Measurements from ENCODE around the gene NAA80. TPM values are rescaled to one million over a fixed set of nuclear protein-coding genes. Genes with fewer than 3 reads are reported as not detected.

The NAA80 gene
- total RNA-seq, 1 experiment from 2014 or later = 5.3 TPM

GRCh38 chr3:50299929-50300680 is 900 bp upstream of the NAA80 start:
- ChIA-PET POLR2A (ENCODE audit: low non-redundant PET) (no interaction called here), CTCF (interaction anchor here (0.9 kb wide), 1 partner anchor 18 kb away, joined by 14 read pairs; no protein-coding TSS in a partner anchor)
- peaks cover 5% of the 10 kb centered on the region for H3K4me1 ChIP-seq (ENCODE audit: insufficient read depth, low read length, poor library complexity, severe bottlenecking)
- no peaks in the 10 kb centered on the region for H3K27me3 ChIP-seq (replicated peaks; ENCODE audit: insufficient read depth, low read depth, low read length, poor library complexity)
- BruUV-seq (replicated peaks) = no TSS peak
- TF ChIP-seq EZH2 (IDR thresholded peaks at IDR 0.05; ENCODE audit: borderline replicate concordance, low read depth, low read length, poor library complexity, severe bottlenecking) = no peak
- TF ChIP-seq, protein P1, sequence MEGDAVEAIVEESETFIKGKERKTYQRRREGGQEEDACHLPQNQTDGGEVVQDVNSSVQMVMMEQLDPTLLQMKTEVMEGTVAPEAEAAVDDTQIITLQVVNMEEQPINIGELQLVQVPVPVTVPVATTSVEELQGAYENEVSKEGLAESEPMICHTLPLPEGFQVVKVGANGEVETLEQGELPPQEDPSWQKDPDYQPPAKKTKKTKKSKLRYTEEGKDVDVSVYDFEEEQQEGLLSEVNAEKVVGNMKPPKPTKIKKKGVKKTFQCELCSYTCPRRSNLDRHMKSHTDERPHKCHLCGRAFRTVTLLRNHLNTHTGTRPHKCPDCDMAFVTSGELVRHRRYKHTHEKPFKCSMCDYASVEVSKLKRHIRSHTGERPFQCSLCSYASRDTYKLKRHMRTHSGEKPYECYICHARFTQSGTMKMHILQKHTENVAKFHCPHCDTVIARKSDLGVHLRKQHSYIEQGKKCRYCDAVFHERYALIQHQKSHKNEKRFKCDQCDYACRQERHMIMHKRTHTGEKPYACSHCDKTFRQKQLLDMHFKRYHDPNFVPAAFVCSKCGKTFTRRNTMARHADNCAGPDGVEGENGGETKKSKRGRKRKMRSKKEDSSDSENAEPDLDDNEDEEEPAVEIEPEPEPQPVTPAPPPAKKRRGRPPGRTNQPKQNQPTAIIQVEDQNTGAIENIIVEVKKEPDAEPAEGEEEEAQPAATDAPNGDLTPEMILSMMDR (conservative IDR thresholded peaks at IDR 0.05; ENCODE audit: low read depth, low read length) = no peak
- H3K36me3 ChIP-seq (ENCODE audit: insufficient read depth, low read length, poor library complexity, severe bottlenecking) = no peaks in the 10 kb centered on the region
- no peaks in the 10 kb centered on the region for H3K9me3 ChIP-seq (ENCODE audit: low read depth, low read length, poor library complexity, severe bottlenecking)
- H3K4me3 ChIP-seq (ENCODE audit: low read depth, low read length, poor library complexity, severe bottlenecking) = peak overlapping the region; percentile 68
- DNase-seq (ENCODE audit: low spot score) = no peak
- intact Hi-C loops (cut with micrococcal nuclease; ENCODE audit: unreplicated experiment) = no loop called here
- H3K27ac ChIP-seq (ENCODE audit: low read depth, low read length, poor library complexity, severe bottlenecking) = peak overlapping the region; percentile 70

GRCh38 chr3:50299638-50299928 is 378 bp upstream of the NAA80 start:
- DNase-seq (ENCODE audit: low spot score) = no peak
- intact Hi-C loops (cut with micrococcal nuclease; ENCODE audit: unreplicated experiment) = no loop called here
- no peaks in the 10 kb centered on the region for H3K36me3 ChIP-seq (ENCODE audit: insufficient read depth, low read length, poor library complexity, severe bottlenecking)
- ChIA-PET CTCF (interaction anchor here (0.9 kb wide), 1 partner anchor 18 kb away, joined by 14 read pairs; no protein-coding TSS in a partner anchor), POLR2A (ENCODE audit: low non-redundant PET) (interaction anchor here (0.9 kb wide), 1 partner anchor 29 kb away, joined by 5 read pairs; no protein-coding TSS in a partner anchor)
- TF ChIP-seq EZH2 (IDR thresholded peaks at IDR 0.05; ENCODE audit: borderline replicate concordance, low read depth, low read length, poor library complexity, severe bottlenecking) = no peak
- TF ChIP-seq, protein P1 (conservative IDR thresholded peaks at IDR 0.05; ENCODE audit: low read depth, low read length) = no peak
- no TSS peak for BruUV-seq (replicated peaks)
- peak overlapping the region; percentile 70 for H3K27ac ChIP-seq (ENCODE audit: low read depth, low read length, poor library complexity, severe bottlenecking)
- H3K4me1 ChIP-seq (ENCODE audit: insufficient read depth, low read length, poor library complexity, severe bottlenecking) = peaks cover 5% of the 10 kb centered on the region
- H3K27me3 ChIP-seq (replicated peaks; ENCODE audit: insufficient read depth, low read depth, low read length, poor library complexity) = no peaks in the 10 kb centered on the region
- H3K4me3 ChIP-seq (ENCODE audit: low read depth, low read length, poor library complexity, severe bottlenecking) = peak overlapping the region; percentile 68
- no peaks in the 10 kb centered on the region for H3K9me3 ChIP-seq (ENCODE audit: low read depth, low read length, poor library complexity, severe bottlenecking)

GRCh38 chr3:50297896-50298725 is 1.1 kb downstream of the NAA80 start:
- POLR2A ChIA-PET (ENCODE audit: low non-redundant PET) = no interaction called here
- peak overlapping the region; percentile 82 for H3K27ac ChIP-seq (ENCODE audit: low read depth, low read length, poor library complexity, severe bottlenecking)
- DNase-seq (ENCODE audit: low spot score) = no peak
- no peaks in the 10 kb centered on the region for H3K27me3 ChIP-seq (replicated peaks; ENCODE audit: insufficient read depth, low read depth, low read length, poor library complexity)
- peak overlapping the region; percentile 68 for H3K4me3 ChIP-seq (ENCODE audit: low read depth, low read length, poor library complexity, severe bottlenecking)
- no TSS peak for BruUV-seq (replicated peaks)
- H3K9me3 ChIP-seq (ENCODE audit: low read depth, low read length, poor library complexity, severe bottlenecking) = no peaks in the 10 kb centered on the region
- H3K36me3 ChIP-seq (ENCODE audit: insufficient read depth, low read length, poor library complexity, severe bottlenecking) = no peaks in the 10 kb centered on the region
- TF ChIP-seq EZH2 (IDR thresholded peaks at IDR 0.05; ENCODE audit: borderline replicate concordance, low read depth, low read length, poor library complexity, severe bottlenecking) = no peak
- peaks cover 5% of the 10 kb centered on the region for H3K4me1 ChIP-seq (ENCODE audit: insufficient read depth, low read length, poor library complexity, severe bottlenecking)
- intact Hi-C loops (cut with micrococcal nuclease; ENCODE audit: unreplicated experiment) = no loop called here
- CTCF ChIA-PET = no interaction called here

All from A673 (cell line).